Skeletal muscle tissue (tissue), 4 donors: ENCODE results near the gene GADD45GIP1. TPM values are rescaled to one million over a fixed set of nuclear protein-coding genes. Genes with fewer than 3 reads are reported as not detected.
"Not testable (repeated sequence)": the region's sequence is repeated elsewhere in the genome, so short reads cannot be mapped to it uniquely, and the experiment has no call there.

Source experiments
- H3K27ac ChIP-seq: one replicate; pipeline ENCODE4 v1.7.0; 2013; ENCODE audit warnings: mild to moderate bottlenecking, low read depth, low read length, inconsistent platforms
- H3K27me3 ChIP-seq, 3 donors: one replicate each; pipeline ENCODE4 v1.7.0; 2013; ENCODE audit warnings: low read length in 3 of 3; ENCODE audit not compliant: control insufficient read depth in 3 of 3, insufficient read depth in 3 of 3
- H3K36me3 ChIP-seq, 3 donors: one replicate each; pipeline ENCODE4 v1.7.0; 2013; ENCODE audit warnings: low read length in 3 of 3; ENCODE audit not compliant: control insufficient read depth in 3 of 3, insufficient read depth in 3 of 3
- H3K4me1 ChIP-seq, 3 donors: one replicate each; pipeline ENCODE4 v1.7.0; 2013; ENCODE audit warnings: low read length in 3 of 3, mild to moderate bottlenecking in 3 of 3; ENCODE audit not compliant: control insufficient read depth in 3 of 3, insufficient read depth in 3 of 3
- H3K4me3 ChIP-seq, 3 donors: one replicate each; pipeline ENCODE4 v1.7.0; 2013; ENCODE audit warnings: low read length in 3 of 3
- H3K9ac ChIP-seq, 3 donors: one replicate each; pipeline ENCODE4 v1.7.0; 2013; ENCODE audit warnings: low read length in 3 of 3, mild to moderate bottlenecking in 3 of 3, moderate library complexity in 2 of 3, low read depth in 1 of 3
- H3K9me3 ChIP-seq, 3 donors: one replicate each; pipeline ENCODE4 v1.7.0; 2013; ENCODE audit warnings: low read length in 3 of 3; ENCODE audit not compliant: control insufficient read depth in 3 of 3
- total RNA-seq: library from RNA; depleted of rRNA; stranded (reverse); fragments of >200 nt; gene quantifications from one replicate; pipeline ENCODE4 v1.2.3, GENCODE V29; 2014
- donor health status: Osteomylitis.

Gene GADD45GIP1
- total RNA-seq, 1 donor from 2014 or later = 21.4 TPM

GRCh38 chr19:12952488-12953137 lies 4.4 kb downstream of the GADD45GIP1 start:
- H3K36me3 ChIP-seq = peaks cover 50 to 59% (median 54%) of the 10 kb centered on the region in 3 donors
- peak overlapping the region; percentile 25 for H3K27ac ChIP-seq
- no peaks in the 10 kb centered on the region for H3K9me3 ChIP-seq
- H3K27me3 ChIP-seq = no peaks in the 10 kb centered on the region
- no peak overlapping the region for H3K4me3 ChIP-seq
- peak overlapping the region in 1 of 3 donors; percentile 33 for H3K9ac ChIP-seq
- peaks cover 59 to 76% (median 64%) of the 10 kb centered on the region in 3 donors for H3K4me1 ChIP-seq

GRCh38 chr19:12952050-12952449 lies 5.0 kb downstream of the GADD45GIP1 start:
- not testable (repeated sequence) for H3K9me3 ChIP-seq, H3K9ac ChIP-seq, H3K4me3 ChIP-seq, H3K27me3 ChIP-seq
- Histone ChIP-seq H3K4me1 (peaks cover 64 to 81% (median 70%) of the 10 kb centered on the region in 3 donors), H3K36me3 (peaks cover 50 to 60% (median 56%) of the 10 kb centered on the region in 3 donors), H3K27ac (peak overlapping the region; percentile 25)

- H3K9ac ChIP-seq = peak overlapping the region in 2 of 3 donors; percentile 10 to 45
- H3K4me3 ChIP-seq = no peak overlapping the region
- H3K36me3 ChIP-seq = peaks cover 51 to 57% (median 57%) of the 10 kb centered on the region in 3 donors
- peak overlapping the region; percentile 52 for H3K27ac ChIP-seq
- H3K27me3 ChIP-seq = no peaks in the 10 kb centered on the region
- peaks cover 55 to 69% (median 68%) of the 10 kb centered on the region in 3 donors for H3K4me1 ChIP-seq
- H3K9me3 ChIP-seq = no peaks in the 10 kb centered on the region
Measured at GRCh38 chr19:12949363-12950283, 7.4 kb downstream of the GADD45GIP1 start.

GRCh38 chr19:12948612-12949362 lies 8.2 kb downstream of the GADD45GIP1 start:
- Histone ChIP-seq H3K36me3 (peaks cover 50 to 55% (median 54%) of the 10 kb centered on the region in 3 donors), H3K27ac (peak overlapping the region; percentile 52)

GRCh38 chr19:12947702-12948611 lies 9.1 kb downstream of the GADD45GIP1 start:
- H3K27me3 ChIP-seq = no peaks in the 10 kb centered on the region
- no peaks in the 10 kb centered on the region for H3K9me3 ChIP-seq
- peak overlapping the region; percentile 52 for H3K27ac ChIP-seq
- peak overlapping the region in 1 of 3 donors; percentile 24 for H3K4me3 ChIP-seq
- H3K36me3 ChIP-seq = peaks cover 51 to 63% (median 55%) of the 10 kb centered on the region in 3 donors
- peak overlapping the region; percentile 47 to 85 (median 59) for H3K9ac ChIP-seq
- H3K4me1 ChIP-seq = peaks cover 43 to 61% (median 52%) of the 10 kb centered on the region in 3 donors

More at GRCh38 chr19:12948612-12949362, 8.2 kb downstream of the GADD45GIP1 start:
- Histone ChIP-seq H3K9me3 (no peaks in the 10 kb centered on the region), H3K27me3 (no peaks in the 10 kb centered on the region), H3K4me3 (no peak overlapping the region), H3K9ac (peak overlapping the region in 2 of 3 donors; percentile 23 to 47), H3K4me1 (peaks cover 47 to 60% (median 60%) of the 10 kb centered on the region in 3 donors)

GRCh38 chr19:12946731-12947496 lies 10.1 kb downstream of the GADD45GIP1 start:
- Histone ChIP-seq H3K9me3 (no peaks in the 10 kb centered on the region), H3K27me3 (no peaks in the 10 kb centered on the region), H3K27ac (peak overlapping the region; percentile 91), H3K4me3 (peak overlapping the region; percentile 70 to 79 (median 78)), H3K4me1 (peaks cover 41 to 55% (median 42%) of the 10 kb centered on the region in 3 donors), H3K9ac (peak overlapping the region; percentile 69 to 86 (median 85)), H3K36me3 (peaks cover 50 to 55% (median 54%) of the 10 kb centered on the region in 3 donors)

- H3K4me1 ChIP-seq = peaks cover 39 to 50% (median 40%) of the 10 kb centered on the region in 3 donors
- no peaks in the 10 kb centered on the region for H3K9me3 ChIP-seq
- H3K27ac ChIP-seq = peak overlapping the region; percentile 91
- peaks cover 52 to 57% (median 56%) of the 10 kb centered on the region in 3 donors for H3K36me3 ChIP-seq
- H3K9ac ChIP-seq = peak overlapping the region; percentile 69 to 86 (median 85)
- H3K27me3 ChIP-seq = no peaks in the 10 kb centered on the region
- peak overlapping the region; percentile 70 to 79 (median 78) for H3K4me3 ChIP-seq
Measured at GRCh38 chr19:12946092-12946721, 10.8 kb downstream of the GADD45GIP1 start.

- Histone ChIP-seq H3K4me3 (peak within 1 kb of the TSS; percentile 70 to 79 (median 78)), H3K27me3 (no peaks in the 10 kb centered on the region), H3K27ac (peak within 1 kb of the TSS; percentile 91), H3K9me3 (no peaks in the 10 kb centered on the region), H3K4me1 (peaks cover 44 to 56% (median 45%) of the 10 kb centered on the region in 3 donors), H3K9ac (peak within 1 kb of the TSS; percentile 69 to 86 (median 85)), H3K36me3 (peaks cover 56 to 59% (median 57%) of the 10 kb centered on the region in 3 donors)
Measured at GRCh38 chr19:12945479-12946091, 11.4 kb downstream of the GADD45GIP1 start, which contains the start of gene RAD23A. Gene RAD23A, plus strand, starts transcription at chr19:12945862. Its CDS starts 87 bp downstream, at chr19:12945949.
